ENCODE measurements around the gene LYSMD4.

Gene LYSMD4

DNA sequence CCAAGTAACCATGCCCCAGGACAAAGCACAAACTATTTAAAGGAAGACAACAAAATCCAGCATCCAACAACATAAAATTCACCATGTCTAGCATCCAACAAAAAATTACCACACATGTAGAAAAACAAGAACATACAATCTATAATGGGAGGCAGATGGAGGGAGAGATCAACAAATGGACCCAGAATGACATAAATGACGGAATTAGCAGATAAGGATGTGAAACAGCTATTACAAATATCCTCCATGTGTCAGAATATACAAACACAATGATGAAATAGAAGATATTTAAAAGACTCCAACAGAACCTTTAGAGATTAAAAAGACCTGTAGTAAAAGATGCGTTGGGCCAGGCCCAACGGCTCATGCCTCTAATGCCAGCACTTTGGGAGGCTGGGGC is 10.8 kb downstream of the LYSMD4 start:
- TF ChIP-seq CTCF (conservative IDR thresholded peaks at IDR 0.05; ENCODE audit: low read length) = no peak
- DNase-seq (ENCODE audit: low read depth) = no peak
- H3K4me3 ChIP-seq (ENCODE audit: low read length) = no peak overlapping the region

- DNase-seq (ENCODE audit: low read depth) = no peak
- H3K4me3 ChIP-seq (ENCODE audit: low read length) = no peak overlapping the region
- no peak for TF ChIP-seq CTCF (conservative IDR thresholded peaks at IDR 0.05; ENCODE audit: low read length)
Observed at GRCh38 chr15:99721896-99722295, 11.3 kb downstream of the LYSMD4 start.

- no peak for TF ChIP-seq CTCF (conservative IDR thresholded peaks at IDR 0.05; ENCODE audit: low read length)
- no peak overlapping the region for H3K4me3 ChIP-seq (ENCODE audit: low read length)
- no peak for DNase-seq (ENCODE audit: low read depth)
Observed at GRCh38 chr15:99721104-99721778, 12.0 kb downstream of the LYSMD4 start.

- no peak overlapping the region for H3K4me3 ChIP-seq (ENCODE audit: low read length)
- TF ChIP-seq CTCF (conservative IDR thresholded peaks at IDR 0.05; ENCODE audit: low read length) = no peak
Observed at GRCh38 chr15:99720533-99720932, 12.7 kb downstream of the LYSMD4 start.

GRCh38 chr15:99719096-99719541 is 14.1 kb downstream of the LYSMD4 start:
- H3K4me3 ChIP-seq (ENCODE audit: low read length) = no peak overlapping the region
- no peak for TF ChIP-seq CTCF (conservative IDR thresholded peaks at IDR 0.05; ENCODE audit: low read length)
- peak; percentile 82 for DNase-seq (ENCODE audit: low read depth)

More at GRCh38 chr15:99720533-99720932, 12.7 kb downstream of the LYSMD4 start:
- DNase-seq (ENCODE audit: low read depth) = no peak

DNA sequence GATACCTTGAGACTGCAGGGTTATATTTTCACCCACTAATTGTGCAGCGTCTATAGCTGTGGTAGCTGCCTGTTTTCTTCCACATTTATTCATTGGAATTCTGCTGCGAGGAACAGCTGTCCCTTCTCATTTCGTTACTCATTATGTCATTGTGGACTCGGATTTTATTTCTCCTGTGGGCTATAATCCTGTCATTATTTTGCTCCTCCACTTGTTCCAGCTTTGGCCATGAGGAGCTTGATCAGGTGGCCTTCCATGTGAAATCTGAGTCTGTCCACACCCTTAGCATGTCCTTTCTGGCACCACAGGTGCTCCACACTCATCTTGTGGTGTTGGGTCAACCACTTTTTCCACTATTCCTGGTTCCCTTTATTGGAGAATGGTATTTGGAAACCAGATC is 14.8 kb downstream of the LYSMD4 start:
- no peak overlapping the region for H3K4me3 ChIP-seq (ENCODE audit: low read length)
- no peak for DNase-seq (ENCODE audit: low read depth)
- TF ChIP-seq CTCF (conservative IDR thresholded peaks at IDR 0.05; ENCODE audit: low read length) = no peak

Measured in AG10803 (cell line).